IPS-NIHi11 (cell line): ENCODE results near the gene SSX2.
"Not testable (repeated sequence)": the region's sequence is repeated elsewhere in the genome, so short reads cannot be mapped to it uniquely, and the experiment has no call there.

Experiments
- DNase-seq: peaks from one replicate; pipeline ENCODE4 v3.0.0; 2012; ENCODE audit warnings: mixed read lengths, low spot score

The SSX2 gene, protein sequence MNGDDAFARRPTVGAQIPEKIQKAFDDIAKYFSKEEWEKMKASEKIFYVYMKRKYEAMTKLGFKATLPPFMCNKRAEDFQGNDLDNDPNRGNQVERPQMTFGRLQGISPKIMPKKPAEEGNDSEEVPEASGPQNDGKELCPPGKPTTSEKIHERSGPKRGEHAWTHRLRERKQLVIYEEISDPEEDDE

DNA sequence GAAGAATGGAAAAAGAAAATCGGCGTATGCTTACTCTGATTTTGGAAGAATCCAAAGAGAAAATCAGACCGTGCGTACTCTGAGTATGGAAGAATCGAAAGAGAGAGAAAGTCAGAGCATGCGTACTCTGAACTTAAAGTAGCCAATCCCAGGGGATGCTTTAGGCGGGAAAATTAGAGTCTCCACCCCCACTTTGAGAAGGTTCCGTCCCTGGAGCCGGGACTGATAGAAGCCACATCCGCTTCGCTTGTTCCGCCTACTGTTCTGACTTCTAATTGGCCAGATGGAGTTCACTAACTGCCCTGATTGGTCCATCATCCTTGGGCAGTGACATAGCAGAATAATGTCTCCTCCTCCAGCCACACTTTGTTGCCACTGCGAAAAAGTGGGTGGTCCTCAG, at the start of gene SSX2:
Gene SSX2, minus strand, starts transcription at position 101 of the 400 bp plus-strand sequence. CDS start 1,429 bp downstream, outside the sequence.
- DNase-seq, result not testable (repeated sequence)

DNA sequence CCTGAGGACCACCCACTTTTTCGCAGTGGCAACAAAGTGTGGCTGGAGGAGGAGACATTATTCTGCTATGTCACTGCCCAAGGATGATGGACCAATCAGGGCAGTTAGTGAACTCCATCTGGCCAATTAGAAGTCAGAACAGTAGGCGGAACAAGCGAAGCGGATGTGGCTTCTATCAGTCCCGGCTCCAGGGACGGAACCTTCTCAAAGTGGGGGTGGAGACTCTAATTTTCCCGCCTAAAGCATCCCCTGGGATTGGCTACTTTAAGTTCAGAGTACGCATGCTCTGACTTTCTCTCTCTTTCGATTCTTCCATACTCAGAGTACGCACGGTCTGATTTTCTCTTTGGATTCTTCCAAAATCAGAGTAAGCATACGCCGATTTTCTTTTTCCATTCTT, 44.0 kb upstream of the SSX2 start, which contains the start of gene SSX2B:
Gene SSX2B, plus strand, starts transcription at position 301 of the 400 bp plus-strand sequence. CDS start 1,429 bp downstream, outside the sequence.
- DNase-seq, result not testable (repeated sequence)

DNA sequence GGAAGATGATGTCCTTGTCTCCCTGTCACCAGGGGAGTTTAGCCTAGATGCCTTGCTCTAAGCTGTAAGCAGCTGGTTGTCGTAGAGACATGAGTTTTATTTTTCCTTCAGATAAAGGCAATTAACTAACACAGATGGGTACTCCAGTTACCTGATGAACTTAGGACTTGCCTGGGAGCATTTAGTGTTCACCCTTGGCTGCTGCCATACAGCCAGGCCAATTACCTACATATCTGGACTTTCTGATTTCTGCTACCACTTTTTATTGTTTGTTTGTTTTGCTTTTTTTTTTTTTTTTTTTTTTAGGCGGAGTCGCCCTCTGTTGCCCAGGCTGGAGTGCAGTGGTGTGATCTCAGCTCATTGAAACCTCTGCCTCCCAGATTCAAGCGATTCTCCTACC, 14.9 kb downstream of the SSX2 start:
- DNase-seq, result not testable (repeated sequence)

DNA sequence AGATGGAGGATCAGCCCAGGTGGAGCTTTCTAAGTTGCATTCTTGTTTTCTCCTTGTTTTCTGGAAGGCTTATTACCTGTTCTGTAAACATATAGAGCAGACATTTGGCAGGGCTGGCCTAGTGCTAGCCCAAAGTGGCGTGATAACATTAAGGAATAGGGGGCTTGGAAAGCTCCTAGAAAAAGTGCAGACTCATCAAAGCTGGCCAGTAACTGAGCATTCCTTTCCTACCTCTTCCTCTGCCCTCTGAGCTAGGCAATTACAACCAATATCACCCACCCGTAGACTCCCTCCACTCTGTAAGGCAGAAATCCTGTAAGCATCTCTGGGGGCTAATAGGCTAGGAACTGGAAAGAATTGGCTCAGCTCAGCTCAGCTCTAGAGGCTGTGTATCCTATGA, 44.8 kb downstream of the SSX2 start:
- not testable (repeated sequence) for DNase-seq

DNA sequence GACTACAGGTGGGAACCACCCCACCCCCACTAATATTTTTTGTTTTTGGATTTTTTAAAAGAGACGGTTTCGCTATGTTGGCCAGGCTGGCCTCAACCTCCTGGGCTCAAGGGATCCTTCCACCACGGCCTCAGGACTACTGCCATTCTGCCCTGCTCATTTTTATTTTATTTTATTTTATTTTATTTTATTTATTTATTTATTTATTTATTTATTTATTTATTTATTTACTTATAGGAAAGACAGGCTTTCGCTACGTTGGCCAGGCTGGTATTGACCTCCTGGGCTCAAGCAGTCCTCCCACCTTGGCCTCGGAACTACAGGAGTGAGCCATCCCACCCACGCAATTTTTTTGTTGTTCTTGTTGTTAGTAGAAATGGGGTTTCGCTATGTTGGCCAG, 51.5 kb downstream of the SSX2 start:
- not testable (repeated sequence) for DNase-seq

DNA sequence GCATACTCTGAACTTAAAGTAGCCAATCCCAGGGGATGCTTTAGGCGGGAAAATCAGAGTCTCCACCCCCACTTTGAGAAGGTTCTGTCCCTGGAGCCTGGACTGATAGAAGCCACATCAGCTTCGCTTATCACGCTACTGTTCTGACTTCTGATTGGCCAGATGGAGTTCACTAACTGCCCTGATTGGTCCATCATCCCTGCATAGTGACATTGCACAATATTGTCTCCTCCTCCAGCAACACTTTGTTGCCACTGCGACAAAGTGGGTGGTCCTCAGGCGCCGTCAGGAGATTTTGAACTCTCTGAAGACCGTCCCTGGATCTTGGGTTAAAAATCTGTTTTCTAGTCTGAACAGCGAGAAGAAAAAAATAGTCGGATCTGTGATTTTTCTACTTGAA, 52.2 kb downstream of the SSX2 start, which contains the start of gene SSX7:
Gene SSX7, minus strand, starts transcription at position 101 of the 400 bp plus-strand sequence. CDS start 1,428 bp downstream, outside the sequence.
- DNase-seq, result not testable (repeated sequence)

DNA sequence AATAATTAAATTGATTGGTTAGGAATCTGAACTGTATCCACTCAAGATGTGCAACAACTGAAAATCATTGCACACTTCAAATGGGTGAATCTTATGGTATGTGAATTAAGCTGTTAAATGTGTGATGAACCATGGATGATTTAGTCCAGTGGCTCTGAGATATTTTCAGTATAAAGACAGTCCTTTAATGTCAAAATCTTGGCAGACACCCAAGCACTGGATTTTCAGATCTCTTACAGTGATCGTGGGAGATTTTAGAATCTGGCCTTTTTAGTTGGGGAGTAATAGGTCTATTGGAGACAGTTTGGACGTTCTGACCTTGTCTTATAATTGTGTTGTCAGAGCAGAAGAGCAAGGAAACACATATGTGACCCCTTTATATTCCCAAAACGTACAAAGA, 56.3 kb downstream of the SSX2 start:
- not testable (repeated sequence) for DNase-seq

DNA sequence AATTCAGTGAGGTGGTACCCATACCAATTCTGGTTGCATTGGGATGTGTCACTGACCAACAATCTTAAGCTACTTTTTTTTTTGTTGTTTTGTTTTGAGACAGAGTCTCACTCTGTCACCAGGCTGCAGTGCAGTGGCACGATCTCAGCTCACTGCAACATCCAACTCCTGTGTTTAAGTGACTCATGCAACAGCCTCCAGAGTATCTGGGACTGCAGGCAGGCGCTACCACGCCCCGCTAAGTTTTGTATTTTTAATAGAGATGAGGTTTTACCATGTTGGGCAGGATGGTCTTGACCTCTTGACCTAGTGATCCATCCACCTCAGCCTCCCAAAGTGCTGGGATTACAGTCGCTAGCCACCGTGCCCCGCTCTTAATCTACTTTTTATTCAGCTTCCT, 58.0 kb downstream of the SSX2 start:
- DNase-seq, result not testable (repeated sequence)
